Panc1 (cell line): ENCODE data around the gene PFN3.

ENCODE experiments used
- POLR2AphosphoS5 ChIP-seq: IDR thresholded peaks from 2 replicates; pipeline ENCODE4 v1.6.1; 2012; ENCODE audit warnings: mild to moderate bottlenecking, low read depth, low read length, moderate library complexity
- REST ChIP-seq, 2 experiments: IDR thresholded peaks; 2 replicates each; pipeline ENCODE4 v1.6.1; 2011 to 2012; ENCODE audit warnings: low read depth in 2 of 2, control low read depth in 1 of 2, low read length in 1 of 2, mild to moderate bottlenecking in 1 of 2, moderate library complexity in 1 of 2; ENCODE audit not compliant: insufficient read depth in 1 of 2
- SIN3A ChIP-seq: IDR thresholded peaks from 2 replicates; pipeline ENCODE4 v1.6.1; 2012; ENCODE audit warnings: low read depth, mild to moderate bottlenecking, low read length, moderate library complexity, borderline replicate concordance; ENCODE audit not compliant: insufficient read depth
- TF ChIP-seq, protein P1 (sequence below): fragments of 450-650 bp; IDR thresholded peaks from 2 replicates; pipeline ENCODE4 v1.5.1; 2017; ENCODE audit warnings: mild to moderate bottlenecking

DNA sequence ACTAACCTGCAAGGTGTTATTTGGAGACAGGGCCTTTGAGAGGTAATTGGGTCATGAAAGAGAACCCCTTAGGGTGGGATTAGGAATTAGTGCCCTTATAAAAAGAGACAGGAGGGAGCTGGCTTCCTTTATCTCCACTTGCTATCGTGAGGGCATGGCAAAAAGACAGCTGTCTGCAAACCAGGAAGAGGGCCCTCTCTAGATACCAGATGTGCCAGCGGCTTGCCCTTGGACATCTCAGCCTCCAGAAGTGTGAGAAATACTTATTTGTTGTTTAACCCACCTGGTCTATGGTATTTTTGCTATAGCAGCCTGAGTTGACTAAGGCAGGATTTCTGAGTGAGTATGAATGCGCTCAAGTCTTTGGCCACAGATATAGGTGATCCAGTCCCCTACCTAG lies 43.7 kb downstream of the PFN3 start:
- TF ChIP-seq POLR2AphosphoS5 (no peak), REST (IDR thresholded peaks at IDR 0.05; ENCODE audit: insufficient read depth in 1 of 2, low read depth in 2 of 2, low read length in 1 of 2) (no peak), SIN3A (no peak)
- TF ChIP-seq, protein P1, sequence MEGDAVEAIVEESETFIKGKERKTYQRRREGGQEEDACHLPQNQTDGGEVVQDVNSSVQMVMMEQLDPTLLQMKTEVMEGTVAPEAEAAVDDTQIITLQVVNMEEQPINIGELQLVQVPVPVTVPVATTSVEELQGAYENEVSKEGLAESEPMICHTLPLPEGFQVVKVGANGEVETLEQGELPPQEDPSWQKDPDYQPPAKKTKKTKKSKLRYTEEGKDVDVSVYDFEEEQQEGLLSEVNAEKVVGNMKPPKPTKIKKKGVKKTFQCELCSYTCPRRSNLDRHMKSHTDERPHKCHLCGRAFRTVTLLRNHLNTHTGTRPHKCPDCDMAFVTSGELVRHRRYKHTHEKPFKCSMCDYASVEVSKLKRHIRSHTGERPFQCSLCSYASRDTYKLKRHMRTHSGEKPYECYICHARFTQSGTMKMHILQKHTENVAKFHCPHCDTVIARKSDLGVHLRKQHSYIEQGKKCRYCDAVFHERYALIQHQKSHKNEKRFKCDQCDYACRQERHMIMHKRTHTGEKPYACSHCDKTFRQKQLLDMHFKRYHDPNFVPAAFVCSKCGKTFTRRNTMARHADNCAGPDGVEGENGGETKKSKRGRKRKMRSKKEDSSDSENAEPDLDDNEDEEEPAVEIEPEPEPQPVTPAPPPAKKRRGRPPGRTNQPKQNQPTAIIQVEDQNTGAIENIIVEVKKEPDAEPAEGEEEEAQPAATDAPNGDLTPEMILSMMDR: no peak
